HAP-1 (cell line): ENCODE results near the gene GPR156.
"Not testable (repeated sequence)": the region's sequence is repeated elsewhere in the genome, so short reads cannot be mapped to it uniquely, and the experiment has no call there.

Source experiments
- DNase-seq, 2 experiments: peaks; one replicate each; pipeline ENCODE4 v3.0.0-alpha.2; 2016 to 2020; ENCODE audit warnings: low spot score in 2 of 2
- H3K27me3 ChIP-seq: fragments of 250-450 bp; sonication (Bioruptor Pico); 2 replicates; pipeline ENCODE4 v1.5.1; 2020; ENCODE audit warnings: low read depth, mild to moderate bottlenecking, moderate library complexity
- H3K36me3 ChIP-seq: fragments of 250-450 bp; sonication (Bioruptor Pico); replicated peaks from 2 replicates; pipeline ENCODE4 v1.5.1; 2020; ENCODE audit warnings: mild to moderate bottlenecking
- H3K4me1 ChIP-seq: fragments of 250-450 bp; sonication (Bioruptor Pico); 2 replicates; pipeline ENCODE4 v1.5.1; 2020; ENCODE audit warnings: mild to moderate bottlenecking
- H3K4me3 ChIP-seq: fragments of 250-450 bp; sonication (Bioruptor Pico); 2 replicates; pipeline ENCODE4 v1.5.1; 2020; ENCODE audit warnings: mild to moderate bottlenecking, moderate library complexity
- H3K9me3 ChIP-seq: fragments of 250-450 bp; sonication (Bioruptor Pico); 2 replicates; pipeline ENCODE4 v1.5.1; 2020; ENCODE audit warnings: mild to moderate bottlenecking, moderate library complexity
- in situ Hi-C: fragments of 300-500 bp; cut with MboI; formaldehyde crosslinking; loops from 3 replicates; pipeline ENCODE4 v1.14.3; 2020; ENCODE audit warnings: low sequenced_read_pairs, inconsistent platforms, mixed read lengths

Gene GPR156

DNA sequence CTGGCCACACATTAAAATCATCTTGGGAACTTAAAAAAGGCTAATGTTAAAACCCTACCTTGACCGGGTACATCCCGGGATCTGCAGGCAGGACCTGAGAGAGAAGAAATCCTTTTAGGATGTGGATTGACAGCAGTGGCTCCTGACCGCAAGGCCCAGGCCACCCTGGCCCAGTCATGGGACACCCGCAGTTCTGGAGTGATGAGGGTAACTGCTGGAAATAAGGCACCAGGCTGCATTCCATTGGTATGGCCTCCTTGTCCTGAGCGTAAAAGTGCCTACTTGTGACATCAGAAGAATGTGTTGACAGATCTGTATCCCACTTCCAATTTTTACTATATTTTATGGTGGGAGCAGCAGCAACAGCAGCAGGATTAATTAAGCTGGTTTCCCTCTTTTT lies 127.3 kb downstream of the GPR156 start:
- Histone ChIP-seq H3K9me3 (0 out of 2 replicates have a peak, but pooled peaks cover 2% of the 10 kb centered on the region), H3K36me3 (no peaks in the 10 kb centered on the region), H3K4me1 (no peaks in the 10 kb centered on the region), H3K4me3 (no peak overlapping the region), H3K27me3 (no peaks in the 10 kb centered on the region)
- in situ Hi-C loops = no loop called here
- no peak for DNase-seq

DNA sequence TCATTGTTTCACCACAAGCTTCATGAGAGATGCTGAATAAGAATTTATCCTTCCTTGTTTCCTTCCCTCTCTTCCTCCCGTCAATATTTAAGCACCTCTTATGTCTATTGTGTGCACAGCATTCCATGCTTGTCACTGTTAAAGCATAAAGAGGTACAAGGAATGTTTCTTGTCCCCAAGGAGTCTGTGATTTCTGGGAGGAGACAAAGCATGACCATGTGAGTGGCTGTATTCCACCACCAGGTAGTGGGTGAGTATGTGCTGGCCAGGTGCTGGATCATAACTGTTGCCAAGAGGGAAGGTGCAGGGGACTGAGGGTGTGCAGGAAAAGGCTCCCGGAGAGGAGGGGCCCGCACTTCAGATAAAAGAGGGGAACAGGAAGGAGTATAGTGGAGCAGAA lies 127.9 kb downstream of the GPR156 start:
- in situ Hi-C loops = no loop called here
- no peaks in the 10 kb centered on the region for H3K36me3 ChIP-seq
- no peak overlapping the region for H3K4me3 ChIP-seq
- DNase-seq = no peak
- no peaks in the 10 kb centered on the region for H3K27me3 ChIP-seq
- H3K4me1 ChIP-seq = no peaks in the 10 kb centered on the region
- H3K9me3 ChIP-seq = 0 out of 2 replicates have a peak, but pooled peaks cover 2% of the 10 kb centered on the region

DNA sequence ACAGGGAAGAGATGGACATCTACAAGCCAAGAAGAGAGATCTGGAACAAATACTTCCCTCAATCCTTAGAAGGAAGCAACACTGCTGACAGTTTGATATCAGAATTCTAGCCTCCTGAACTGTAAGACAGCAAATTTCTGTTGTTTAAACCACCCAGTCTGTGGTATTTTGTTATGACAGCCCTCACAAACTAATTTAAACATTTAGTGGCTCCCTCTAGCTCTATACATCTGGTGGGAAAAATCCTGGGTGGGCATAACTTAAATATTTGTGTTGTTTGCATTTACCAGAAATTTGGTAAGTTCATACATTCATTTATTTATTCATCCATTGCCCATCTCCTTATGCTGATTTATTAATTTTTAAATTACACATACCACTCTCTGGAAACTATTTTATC lies 128.3 kb downstream of the GPR156 start:
- in situ Hi-C loops = no loop called here
- no peak overlapping the region for H3K4me3 ChIP-seq
- H3K36me3 ChIP-seq = no peaks in the 10 kb centered on the region
- H3K9me3 ChIP-seq = 0 out of 2 replicates have a peak, but pooled peaks cover 2% of the 10 kb centered on the region
- no peaks in the 10 kb centered on the region for H3K4me1 ChIP-seq
- no peaks in the 10 kb centered on the region for H3K27me3 ChIP-seq
- DNase-seq = no peak

- DNase-seq, H3K27me3 ChIP-seq, in situ Hi-C loops: not testable (repeated sequence)
Measured at GRCh38 chr3:120155694-120156093, 129.3 kb downstream of the GPR156 start.

DNA sequence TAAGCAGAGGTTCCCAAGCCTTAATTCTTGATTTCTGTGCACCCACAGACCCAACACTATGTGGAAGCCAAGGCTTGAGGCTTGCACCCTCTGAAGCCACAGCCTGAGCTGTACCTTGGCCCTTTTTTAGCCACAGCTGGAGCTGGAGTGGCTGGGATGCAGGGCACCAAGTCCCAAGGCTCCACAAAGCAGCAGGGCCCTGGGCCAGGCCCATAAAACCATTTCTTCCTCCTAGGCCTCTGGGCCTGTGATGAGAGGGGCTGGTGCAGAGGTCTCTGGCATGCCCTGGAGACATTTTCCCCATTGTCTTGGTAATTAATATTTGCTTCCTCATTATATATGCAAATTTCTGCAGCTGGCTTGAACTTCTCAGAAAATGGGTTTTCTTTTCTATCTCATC lies 129.9 kb downstream of the GPR156 start:
- Histone ChIP-seq H3K36me3 (no peaks in the 10 kb centered on the region), H3K4me3 (no peak overlapping the region), H3K9me3 (0 out of 2 replicates have a peak, but pooled peaks cover 2% of the 10 kb centered on the region), H3K27me3 (no peaks in the 10 kb centered on the region), H3K4me1 (no peaks in the 10 kb centered on the region)
- no peak for DNase-seq
- in situ Hi-C loops = no loop called here

More at GRCh38 chr3:120155694-120156093, 129.3 kb downstream of the GPR156 start:
- not testable (repeated sequence) for H3K9me3 ChIP-seq, H3K36me3 ChIP-seq, H3K4me3 ChIP-seq, H3K4me1 ChIP-seq

- DNase-seq = no peak
- no peak overlapping the region for H3K4me3 ChIP-seq
- in situ Hi-C loops = no loop called here
- H3K9me3 ChIP-seq = 0 out of 2 replicates have a peak, but pooled peaks cover 2% of the 10 kb centered on the region
- no peaks in the 10 kb centered on the region for H3K4me1 ChIP-seq
- no peaks in the 10 kb centered on the region for H3K27me3 ChIP-seq
- no peaks in the 10 kb centered on the region for H3K36me3 ChIP-seq
Measured at GRCh38 chr3:120153294-120153693, 131.7 kb downstream of the GPR156 start.

DNA sequence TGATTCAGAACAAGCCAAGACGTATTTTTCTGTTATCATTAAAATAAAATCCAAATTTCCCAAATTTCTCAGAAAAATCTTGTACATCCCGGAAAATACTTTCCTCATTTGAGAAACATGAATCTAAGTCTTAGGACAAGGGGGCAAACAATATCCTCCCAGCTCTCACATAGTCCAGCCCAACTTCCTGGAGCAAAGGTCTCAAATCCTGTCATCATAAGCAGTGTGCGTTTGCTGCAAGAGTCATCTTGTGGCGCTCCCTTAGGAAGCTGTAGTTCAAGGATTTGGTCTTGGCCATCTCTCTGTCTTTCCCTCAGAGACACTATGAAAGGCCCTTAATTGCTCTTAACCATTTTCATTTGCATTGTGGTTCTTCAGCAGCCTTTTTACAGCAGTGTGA lies 133.2 kb downstream of the GPR156 start:
- in situ Hi-C loops = no loop called here
- H3K36me3 ChIP-seq = no peaks in the 10 kb centered on the region
- H3K4me1 ChIP-seq = no peaks in the 10 kb centered on the region
- H3K9me3 ChIP-seq = 0 out of 2 replicates have a peak, but pooled peaks cover 2% of the 10 kb centered on the region
- no peaks in the 10 kb centered on the region for H3K27me3 ChIP-seq
- no peak for DNase-seq
- no peak overlapping the region for H3K4me3 ChIP-seq

DNA sequence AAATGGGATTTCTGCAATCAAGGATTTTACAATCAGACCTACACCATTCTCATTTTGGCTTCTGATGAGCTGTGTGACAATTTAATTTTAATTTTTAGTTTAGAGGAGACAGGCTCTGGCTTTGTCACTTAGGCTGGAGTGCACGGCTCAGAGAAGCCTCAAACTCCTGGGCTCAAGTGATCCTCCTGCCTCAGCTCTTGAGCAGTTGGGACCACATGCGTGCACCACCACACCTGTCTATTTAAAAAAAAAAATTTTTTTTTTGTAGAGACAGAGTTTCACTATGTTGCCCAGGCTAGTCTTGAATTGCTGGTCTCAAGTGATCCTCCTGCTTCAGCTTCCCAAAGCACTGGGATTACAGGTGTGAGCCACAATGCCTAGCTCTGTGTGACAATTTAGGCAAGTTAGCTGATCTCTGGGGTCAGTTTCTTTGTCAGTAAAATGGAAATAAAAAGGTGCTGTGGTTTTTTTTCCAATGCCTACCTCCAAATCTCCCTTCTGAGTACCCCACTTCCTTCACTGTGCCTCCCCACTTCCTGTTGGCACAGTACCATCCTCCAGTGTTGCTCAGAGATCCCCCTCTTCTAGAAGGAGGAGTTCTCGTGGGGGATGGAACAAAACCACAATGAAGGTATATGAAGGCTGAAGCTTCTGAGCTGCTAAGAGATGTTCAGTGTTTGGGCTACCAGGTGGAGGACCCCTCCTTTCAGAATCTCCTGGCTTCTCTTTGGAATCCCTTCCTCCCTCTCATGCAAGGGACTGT lies 136.7 kb downstream of the GPR156 start:
- no peak overlapping the region for H3K4me3 ChIP-seq
- H3K27me3 ChIP-seq = no peaks in the 10 kb centered on the region
- no peak for DNase-seq
- no peaks in the 10 kb centered on the region for H3K9me3 ChIP-seq
- H3K36me3 ChIP-seq = no peaks in the 10 kb centered on the region
- H3K4me1 ChIP-seq = no peaks in the 10 kb centered on the region
- in situ Hi-C loops = no loop called here

DNA sequence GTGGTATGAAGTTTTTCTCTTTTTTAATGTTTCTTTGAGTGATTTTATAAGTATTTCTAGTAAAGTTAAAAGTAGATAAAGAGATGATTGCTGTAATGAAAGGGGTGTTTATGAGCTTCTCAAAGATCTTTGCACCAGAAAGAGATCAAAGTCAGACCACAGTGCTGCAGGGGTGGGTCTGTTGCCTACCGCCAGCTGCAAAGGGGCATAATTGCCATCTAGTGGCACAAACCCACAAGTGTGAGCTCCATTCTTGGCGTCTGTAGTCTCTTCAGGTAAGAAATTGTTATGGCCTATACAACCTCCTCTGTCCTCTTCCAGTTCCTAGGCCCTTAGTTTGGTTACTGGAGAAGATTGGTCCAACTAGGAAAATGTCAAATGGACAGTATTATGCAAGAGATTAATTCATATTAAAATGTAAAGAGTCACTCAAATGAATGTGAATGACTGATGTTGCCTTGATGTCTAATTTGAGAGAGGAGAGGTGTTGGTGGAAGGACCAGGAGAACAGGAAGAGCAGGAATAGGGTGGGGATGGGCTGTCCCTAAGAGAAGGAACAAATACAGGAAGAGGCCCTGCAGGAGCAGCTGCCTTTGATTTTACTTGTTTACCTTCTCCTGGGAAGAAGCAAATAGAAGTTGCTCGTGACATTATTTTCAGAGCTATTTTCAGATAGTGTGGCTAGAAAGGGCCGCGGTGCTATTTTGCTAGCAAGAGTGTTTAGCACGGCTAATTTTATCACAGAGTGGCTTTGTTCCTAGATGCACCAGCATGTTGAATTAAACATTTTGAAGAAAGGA lies 137.8 kb downstream of the GPR156 start:
- H3K27me3 ChIP-seq = no peaks in the 10 kb centered on the region
- DNase-seq = no peak
- H3K9me3 ChIP-seq = no peaks in the 10 kb centered on the region
- no peaks in the 10 kb centered on the region for H3K36me3 ChIP-seq
- no peak overlapping the region for H3K4me3 ChIP-seq
- in situ Hi-C loops = no loop called here
- H3K4me1 ChIP-seq = no peaks in the 10 kb centered on the region

- H3K9me3 ChIP-seq = no peaks in the 10 kb centered on the region
- no peaks in the 10 kb centered on the region for H3K27me3 ChIP-seq
- no peaks in the 10 kb centered on the region for H3K4me1 ChIP-seq
- H3K4me3 ChIP-seq = no peak overlapping the region
- in situ Hi-C loops = no loop called here
- no peaks in the 10 kb centered on the region for H3K36me3 ChIP-seq
- DNase-seq = no peak
Measured at GRCh38 chr3:120145542-120146285, 139.3 kb downstream of the GPR156 start.

DNA sequence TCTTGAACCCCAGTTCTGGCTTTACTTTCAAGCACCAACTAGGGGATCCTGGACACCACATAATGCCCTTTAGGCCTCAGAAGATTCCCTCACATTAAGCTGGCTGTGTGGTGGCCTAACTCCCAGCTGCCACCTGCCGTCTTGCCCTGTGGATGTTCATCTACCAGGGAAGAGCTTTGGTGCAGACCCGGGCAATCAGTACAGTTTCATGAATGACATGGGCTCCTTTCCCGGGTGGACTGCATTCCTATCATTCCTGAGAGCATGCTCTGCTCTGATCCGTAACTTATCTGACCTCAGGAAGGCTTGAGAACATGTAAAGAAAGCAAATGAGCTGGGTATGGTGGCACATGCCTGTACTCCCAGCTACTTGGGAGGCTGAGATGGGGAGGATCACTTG lies 140.8 kb downstream of the GPR156 start:
- Histone ChIP-seq H3K27me3 (no peaks in the 10 kb centered on the region), H3K36me3 (no peaks in the 10 kb centered on the region), H3K9me3 (no peaks in the 10 kb centered on the region), H3K4me3 (no peak overlapping the region), H3K4me1 (no peaks in the 10 kb centered on the region)
- in situ Hi-C loops = no loop called here
- DNase-seq = no peak

- in situ Hi-C loops = no loop called here
- no peaks in the 10 kb centered on the region for H3K9me3 ChIP-seq
- no peaks in the 10 kb centered on the region for H3K4me1 ChIP-seq
- no peak overlapping the region for H3K4me3 ChIP-seq
- no peaks in the 10 kb centered on the region for H3K36me3 ChIP-seq
- H3K27me3 ChIP-seq = no peaks in the 10 kb centered on the region
- no peak for DNase-seq
Measured at GRCh38 chr3:120143676-120144075, 141.3 kb downstream of the GPR156 start.

DNA sequence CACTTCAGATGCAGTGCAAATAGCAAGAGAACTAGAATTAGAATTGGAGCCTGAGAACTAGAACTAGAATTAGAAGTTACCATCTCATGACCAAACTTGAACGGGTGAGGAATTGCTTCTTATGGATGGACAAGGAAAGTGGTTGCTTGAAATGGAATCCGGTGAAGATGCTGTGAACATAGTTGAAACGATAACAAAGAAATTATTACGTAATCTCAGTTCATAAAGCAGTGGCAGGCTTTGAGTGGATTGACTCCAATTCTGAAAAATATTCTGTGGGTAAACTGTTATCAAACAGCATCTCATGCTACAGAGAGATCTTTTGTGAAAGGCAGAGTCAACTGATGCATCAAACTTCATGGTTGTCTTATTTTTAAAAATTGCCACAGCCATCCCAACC lies 142.8 kb downstream of the GPR156 start:
- in situ Hi-C loops = no loop called here
- no peak for DNase-seq
- H3K4me1 ChIP-seq = no peaks in the 10 kb centered on the region
- H3K27me3 ChIP-seq = no peaks in the 10 kb centered on the region
- H3K9me3 ChIP-seq = no peaks in the 10 kb centered on the region
- H3K36me3 ChIP-seq = no peaks in the 10 kb centered on the region
- no peak overlapping the region for H3K4me3 ChIP-seq
